Kidney (tissue), 14 donors: ENCODE data around the gene EIF6. TPM values are rescaled to one million over a fixed set of nuclear protein-coding genes. Genes with fewer than 3 reads are reported as not detected.

Experiments
- DNase-seq, 5 donors: peaks; one replicate each; pipeline ENCODE4 v3.0.0-alpha.2; 2013 to 2020
- FAIRE-seq: peaks from 2 replicates; lab custom pipeline; 2012; peaks lifted over from hg19 to GRCh38; lab: Jason Lieb, UNC
- H3K27ac ChIP-seq, 2 donors: one replicate each; pipeline ENCODE4 v1.7.0; 2013; ENCODE audit warnings: low read depth in 2 of 2, low read length in 2 of 2, inconsistent platforms in 1 of 2
- H3K27me3 ChIP-seq: one replicate; pipeline ENCODE4 v1.7.1; 2013; ENCODE audit warnings: low read length, inconsistent platforms; ENCODE audit not compliant: control insufficient read depth, insufficient read depth
- H3K36me3 ChIP-seq, 3 donors: one replicate each; pipeline versions ENCODE4 v1.7.0 to v1.7.1; 2013; ENCODE audit warnings: low read length in 3 of 3, control low read depth in 1 of 3, inconsistent platforms in 1 of 3; ENCODE audit not compliant: insufficient read depth in 3 of 3, control insufficient read depth in 2 of 3
- H3K4me1 ChIP-seq, 3 donors: one replicate each; pipeline versions ENCODE4 v1.7.0 to v1.7.1; 2013; ENCODE audit warnings: low read length in 3 of 3, inconsistent platforms in 1 of 3, low read depth in 1 of 3; ENCODE audit not compliant: control insufficient read depth in 2 of 3, insufficient read depth in 2 of 3
- H3K4me3 ChIP-seq, 3 donors: one replicate each; pipeline versions ENCODE4 v1.7.0 to v1.8.1; 2013; ENCODE audit warnings: low read length in 3 of 3, control low read depth in 1 of 3, inconsistent platforms in 1 of 3
- H3K9ac ChIP-seq, 3 donors: one replicate each; pipeline versions ENCODE4 v1.7.0 to v1.7.1; 2013; ENCODE audit warnings: low read length in 3 of 3, control low read depth in 1 of 3, inconsistent platforms in 1 of 3
- H3K9me3 ChIP-seq, 3 donors: one replicate each; pipeline versions ENCODE4 v1.7.0 to v1.7.1; 2013; ENCODE audit warnings: low read length in 3 of 3, control low read depth in 1 of 3, inconsistent platforms in 1 of 3; ENCODE audit not compliant: control insufficient read depth in 2 of 3, insufficient read depth in 1 of 3
- intact Hi-C: fragments of 100-400 bp; cut with DNase I; formaldehyde crosslinking; loops from one replicate; pipeline ENCODE4 v1.11.1; 2022
- polyA plus RNA-seq: library from polyadenylated mRNA; stranded (reverse); fragments of 350-450 nt; fragmentation: Illumina TruSeq; extraction: RNeasy Lipid Tissue Mini Kit (QIAGEN cat#74804); gene quantifications from one replicate; pipeline ENCODE4 v1.2.3, GENCODE V29; 2014; ENCODE audit warnings: low read depth, low replicate concordance; ENCODE audit not compliant: insufficient read depth
- total RNA-seq: library from RNA; stranded (reverse); fragmentation: NEBNext Ultra II Directional; extraction: Animal tissue kit (Norgen Biotek cat#: 25700); gene quantifications from one replicate; pipeline ENCODE4 v1.2.1, GENCODE V29; 2021
- TF ChIP-seq, protein P1 (sequence below): IDR thresholded peaks from 3 replicates; pipeline ENCODE4 v1.5.1; 2012; ENCODE audit warnings: mild to moderate bottlenecking, moderate library complexity, borderline replicate concordance; ENCODE audit not compliant: insufficient read depth; ENCODE audit errors: extremely low read depth
- donor health status: control.
- donor health status: control.
- donor health status: control.
- donor health status: control.
- donor health status: control.
- donor health status: DM: yes; HTN: yes; CAD: no.
- donor health status: Normal renal cell carcinoma (clear cell type).

Gene EIF6
- total and polyA plus RNA-seq, 2 donors from 2014 or later: 114 to 254 TPM

- TF ChIP-seq, protein P1, sequence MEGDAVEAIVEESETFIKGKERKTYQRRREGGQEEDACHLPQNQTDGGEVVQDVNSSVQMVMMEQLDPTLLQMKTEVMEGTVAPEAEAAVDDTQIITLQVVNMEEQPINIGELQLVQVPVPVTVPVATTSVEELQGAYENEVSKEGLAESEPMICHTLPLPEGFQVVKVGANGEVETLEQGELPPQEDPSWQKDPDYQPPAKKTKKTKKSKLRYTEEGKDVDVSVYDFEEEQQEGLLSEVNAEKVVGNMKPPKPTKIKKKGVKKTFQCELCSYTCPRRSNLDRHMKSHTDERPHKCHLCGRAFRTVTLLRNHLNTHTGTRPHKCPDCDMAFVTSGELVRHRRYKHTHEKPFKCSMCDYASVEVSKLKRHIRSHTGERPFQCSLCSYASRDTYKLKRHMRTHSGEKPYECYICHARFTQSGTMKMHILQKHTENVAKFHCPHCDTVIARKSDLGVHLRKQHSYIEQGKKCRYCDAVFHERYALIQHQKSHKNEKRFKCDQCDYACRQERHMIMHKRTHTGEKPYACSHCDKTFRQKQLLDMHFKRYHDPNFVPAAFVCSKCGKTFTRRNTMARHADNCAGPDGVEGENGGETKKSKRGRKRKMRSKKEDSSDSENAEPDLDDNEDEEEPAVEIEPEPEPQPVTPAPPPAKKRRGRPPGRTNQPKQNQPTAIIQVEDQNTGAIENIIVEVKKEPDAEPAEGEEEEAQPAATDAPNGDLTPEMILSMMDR: no peak
- no peak overlapping the region for H3K9ac ChIP-seq
- H3K9me3 ChIP-seq: no peaks in the 10 kb centered on the region
- H3K27ac ChIP-seq: no peak overlapping the region
- H3K36me3 ChIP-seq: peaks cover 0 to 6% (median 0%) of the 10 kb centered on the region in 3 donors
- intact Hi-C loops: loop anchor here (5.0 kb wide), 1 partner anchor 139 kb away; no protein-coding TSS in a partner anchor
- peaks cover 0 to 14% (median 8%) of the 10 kb centered on the region in 3 donors for H3K4me1 ChIP-seq
- DNase-seq (no peak), FAIRE-seq (no peak)
- H3K27me3 ChIP-seq: no peaks in the 10 kb centered on the region
- H3K4me3 ChIP-seq: no peak overlapping the region
Measured at GRCh38 chr20:35303382-35303734, 18.8 kb upstream of the EIF6 start.

GRCh38 chr20:35302421-35303335 is 18.1 kb upstream of the EIF6 start:
- no peak overlapping the region for H3K4me3 ChIP-seq
- no peak for FAIRE-seq
- peaks cover 0 to 7% (median 3%) of the 10 kb centered on the region in 3 donors for H3K4me1 ChIP-seq
- no peak overlapping the region for H3K27ac ChIP-seq
- no peak for DNase-seq
- no peak overlapping the region for H3K9ac ChIP-seq
- peaks cover 0 to 6% (median 0%) of the 10 kb centered on the region in 3 donors for H3K36me3 ChIP-seq
- TF ChIP-seq, protein P1: no peak
- intact Hi-C loops: loop anchor here (5.0 kb wide), 1 partner anchor 140 kb away; no protein-coding TSS in a partner anchor
- H3K9me3 ChIP-seq: no peaks in the 10 kb centered on the region
- no peaks in the 10 kb centered on the region for H3K27me3 ChIP-seq

GRCh38 chr20:35301426-35301825 is 16.9 kb upstream of the EIF6 start:
- no peaks in the 10 kb centered on the region for H3K9me3 ChIP-seq
- no peak for FAIRE-seq
- no peak overlapping the region for H3K27ac ChIP-seq
- H3K36me3 ChIP-seq: peaks cover 0 to 6% (median 0%) of the 10 kb centered on the region in 3 donors
- intact Hi-C loops: loop anchor here (5.0 kb wide), 1 partner anchor 141 kb away; no protein-coding TSS in a partner anchor
- H3K9ac ChIP-seq: no peak overlapping the region
- H3K4me1 ChIP-seq: peaks cover 0 to 2% (median 0%) of the 10 kb centered on the region in 3 donors
- H3K4me3 ChIP-seq: no peak overlapping the region
- TF ChIP-seq, protein P1: no peak
- no peaks in the 10 kb centered on the region for H3K27me3 ChIP-seq
- DNase-seq: no peak
